HG03378 (cell line): ENCODE results near the gene KRTAP5-4.
"Not testable (repeated sequence)": the region's sequence is repeated elsewhere in the genome, so short reads cannot be mapped to it uniquely, and the experiment has no call there.

Experiments
- ATAC-seq: cut with Tn5 transposase; IDR thresholded peaks from one replicate; pipeline ENCODE4 v1.9.1; 2021; ENCODE audit warnings: mild to moderate bottlenecking, moderate library complexity; ENCODE audit not compliant: unreplicated experiment

Gene KRTAP5-4, protein sequence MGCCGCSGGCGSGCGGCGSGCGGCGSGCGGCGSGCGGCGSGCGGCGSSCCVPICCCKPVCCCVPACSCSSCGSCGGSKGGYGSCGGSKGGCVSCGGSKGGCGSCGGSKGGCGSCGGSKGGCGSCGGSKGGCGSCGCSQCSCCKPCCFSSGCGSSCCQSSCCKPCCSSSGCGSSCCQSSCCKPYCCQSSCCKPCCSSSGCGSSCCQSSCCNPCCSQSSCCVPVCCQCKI

DNA sequence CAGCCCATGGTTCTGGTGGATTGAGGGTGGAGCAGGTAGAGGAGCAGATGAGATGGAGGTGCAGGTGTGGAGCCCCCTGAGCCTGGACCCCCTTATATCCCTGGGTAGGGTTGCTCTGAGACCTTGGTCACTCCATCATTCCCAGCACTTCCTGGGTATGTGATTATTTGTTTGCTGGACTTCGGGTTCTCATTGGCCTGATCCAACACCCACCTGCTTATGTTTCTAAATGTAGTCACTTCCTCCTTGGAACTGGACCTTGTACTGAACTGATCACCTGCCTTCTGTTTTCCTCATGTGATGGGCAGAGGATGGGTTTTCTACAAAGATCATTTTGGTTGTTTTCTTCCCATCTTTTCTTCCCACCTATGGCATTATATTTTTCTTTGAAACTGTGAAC lies at the start of gene KRTAP5-4:
Gene KRTAP5-4 (minus strand): TSS at position 53 of the 400 bp plus-strand sequence. CDS start 45 bp downstream, at position 8.
- no peak for ATAC-seq

DNA sequence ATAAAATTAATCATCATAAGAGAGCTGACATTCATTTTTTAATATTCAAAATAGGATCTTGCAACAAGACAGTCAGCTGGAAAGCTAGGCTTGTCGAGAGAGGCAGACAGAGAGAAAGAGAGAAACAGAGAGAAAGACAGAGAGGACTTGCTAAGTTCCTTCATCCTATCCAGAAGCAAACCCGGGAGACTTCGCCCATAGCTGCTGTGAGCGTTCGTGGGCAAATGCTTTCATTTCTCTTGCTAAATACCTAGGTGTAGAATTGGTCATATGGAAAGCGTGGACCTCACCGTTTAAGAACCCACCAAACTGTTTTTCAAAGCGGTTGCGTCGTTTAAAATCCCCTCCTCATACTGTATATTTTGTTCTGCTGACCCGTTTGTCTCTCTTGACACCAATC lies 49.7 kb upstream of the KRTAP5-4 start:
- ATAC-seq = no peak

DNA sequence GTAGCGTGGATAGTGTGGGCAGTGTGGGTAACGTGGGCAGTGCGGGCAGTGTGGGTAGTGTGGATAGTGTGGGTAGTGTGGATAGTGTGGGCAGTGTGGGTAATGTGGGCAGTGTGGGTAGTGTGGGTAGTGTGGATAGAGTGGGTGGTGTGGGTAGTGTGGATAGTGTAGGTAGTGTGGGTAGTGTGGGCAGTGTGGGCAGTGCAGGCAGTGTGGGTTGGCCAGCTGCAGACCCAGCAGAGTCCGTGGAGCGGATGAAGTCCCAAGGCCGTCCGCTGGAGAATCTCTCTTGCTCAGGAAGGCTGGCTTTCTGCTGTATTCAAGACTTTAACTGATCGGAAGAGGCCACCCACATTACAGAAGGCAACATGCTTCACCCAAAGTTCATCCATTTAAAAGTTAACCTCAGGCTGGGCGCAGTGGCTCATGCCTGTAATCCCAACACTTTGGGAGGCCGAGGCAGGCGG lies 49.0 kb upstream of the KRTAP5-4 start:
- no peak for ATAC-seq

DNA sequence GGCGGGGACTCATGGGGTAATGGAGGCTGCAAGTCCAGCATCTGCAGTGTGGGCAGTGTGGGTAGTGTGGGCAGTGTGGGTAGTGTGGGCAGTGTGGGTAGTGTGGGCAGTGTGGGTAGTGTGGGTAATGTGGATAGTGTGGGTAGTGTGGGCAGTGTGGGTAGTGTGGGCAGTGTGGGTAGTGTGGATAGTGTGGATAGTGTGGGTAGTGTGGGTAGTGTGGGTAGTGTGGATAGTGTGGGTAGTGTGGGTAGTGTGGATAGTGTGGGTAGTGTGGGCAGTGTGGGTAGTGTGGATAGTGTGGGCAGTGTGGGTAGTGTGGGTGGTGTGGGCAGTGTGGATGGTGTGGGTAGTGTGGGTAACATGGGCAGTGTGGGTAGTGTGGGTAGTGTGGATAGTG lies 48.5 kb upstream of the KRTAP5-4 start:
- not testable (repeated sequence) for ATAC-seq

DNA sequence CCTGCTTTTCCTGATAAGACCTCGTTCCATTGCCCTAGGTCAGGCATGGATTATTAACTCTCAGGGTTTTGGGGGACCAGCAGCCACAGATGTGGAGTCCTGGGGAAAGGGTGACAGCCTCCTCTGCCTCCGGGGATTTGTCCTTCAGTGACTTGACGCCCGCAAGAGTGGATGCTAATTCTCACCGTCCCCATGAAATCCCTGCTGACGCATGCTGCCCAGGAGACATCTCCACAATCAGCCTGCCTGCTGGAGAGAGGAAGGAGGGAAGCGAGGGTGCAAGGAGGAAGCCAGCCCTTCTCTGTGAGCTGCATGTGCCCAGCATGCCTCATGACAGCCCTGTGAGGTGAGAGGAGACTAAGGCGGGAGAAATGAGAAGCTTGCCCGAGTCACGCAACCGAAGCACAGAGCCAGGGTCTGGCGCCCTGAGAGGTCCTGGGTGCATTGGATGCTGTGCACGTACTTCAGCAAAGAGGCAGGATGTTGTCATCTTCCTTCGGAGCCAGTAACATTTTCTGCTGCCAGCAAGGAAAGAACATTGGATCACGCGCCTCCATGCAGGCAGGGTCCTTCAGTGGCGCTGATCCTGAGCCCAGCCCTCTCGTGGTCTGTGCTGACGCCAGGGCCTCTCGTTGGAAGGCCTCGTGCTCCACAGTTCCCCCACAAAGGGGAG lies 47.7 kb upstream of the KRTAP5-4 start:
- no peak for ATAC-seq

DNA sequence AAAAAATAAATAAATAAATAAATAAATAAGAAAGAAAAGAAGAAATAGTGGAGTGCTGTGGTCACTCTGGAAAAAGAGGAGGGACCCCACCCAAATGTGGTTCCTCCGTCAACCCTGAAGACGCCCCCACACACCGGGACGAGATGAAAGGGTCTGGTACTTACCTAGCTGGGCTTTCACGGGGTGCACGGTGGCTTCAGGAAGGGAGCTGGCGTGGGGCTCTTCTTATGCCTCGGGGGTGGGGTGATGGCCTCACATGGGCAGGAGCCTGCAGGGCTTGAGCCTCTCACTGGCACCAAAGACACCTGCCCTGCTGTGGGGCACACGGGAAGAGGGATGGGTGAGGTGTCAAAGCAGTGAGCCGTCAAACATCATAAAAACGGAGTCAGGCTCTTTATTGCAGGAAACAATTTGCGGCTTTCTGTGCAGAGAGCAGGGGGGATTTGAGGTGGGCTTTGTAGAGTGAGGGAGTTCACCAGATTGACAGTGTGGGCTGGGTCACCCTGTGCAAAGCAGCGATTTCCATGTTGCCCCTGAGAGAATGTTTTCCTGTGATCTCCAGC lies 47.1 kb upstream of the KRTAP5-4 start:
- ATAC-seq = no peak

DNA sequence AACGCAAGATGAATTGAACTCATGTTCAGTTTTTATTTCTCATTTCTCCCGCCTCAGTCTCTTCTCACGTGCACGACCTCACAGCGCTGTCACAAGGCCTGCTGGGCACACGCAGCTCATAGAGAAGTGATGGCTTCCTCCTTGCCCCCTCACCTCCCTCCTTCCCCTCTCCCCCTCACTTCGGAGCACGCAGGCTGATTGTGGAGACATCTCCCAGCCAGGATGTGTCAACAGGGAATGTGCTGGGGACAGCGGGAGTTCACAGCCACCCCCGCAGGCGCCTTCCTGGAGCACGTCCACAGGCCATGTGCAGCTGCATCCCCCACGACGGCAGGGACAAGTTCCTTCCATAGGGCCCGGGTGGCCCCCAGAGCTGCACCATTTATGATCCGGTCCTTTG lies 46.0 kb upstream of the KRTAP5-4 start:
- ATAC-seq = no peak

DNA sequence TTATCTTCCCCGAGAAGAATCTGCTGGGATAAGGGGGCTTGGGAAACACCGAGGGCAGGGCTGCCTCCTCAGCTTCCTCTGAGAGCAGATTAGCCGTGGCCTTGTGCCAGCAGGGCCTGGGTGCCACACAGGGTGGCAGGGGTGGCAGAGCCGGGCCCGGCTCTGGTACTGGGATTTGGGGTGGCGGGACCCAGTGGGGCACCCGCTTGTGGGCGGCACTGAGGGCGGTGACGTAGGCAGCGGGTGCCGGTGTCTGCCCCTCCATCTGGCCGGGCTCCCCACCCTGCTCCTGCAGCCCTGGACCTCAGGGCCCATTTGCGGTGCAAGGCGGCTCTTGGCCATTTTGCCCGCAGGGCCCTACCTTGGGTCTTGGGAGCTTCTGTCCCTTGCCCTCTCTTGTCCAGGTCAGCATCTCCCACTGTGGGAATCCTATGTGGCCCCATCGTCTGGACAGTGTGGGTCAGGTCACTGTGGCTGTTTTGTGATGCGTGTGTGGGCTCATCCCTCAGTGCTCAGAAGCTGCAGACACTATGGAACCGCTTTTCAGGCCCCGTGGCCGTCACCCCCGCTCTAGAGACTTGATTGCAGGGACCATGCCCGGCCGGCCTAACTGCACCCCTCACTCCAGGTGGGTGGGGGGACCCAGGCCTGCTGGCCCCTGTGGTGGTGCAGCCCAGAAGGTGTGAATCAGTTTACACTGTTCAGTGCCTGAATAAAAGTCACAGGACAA lies 45.3 kb upstream of the KRTAP5-4 start:
- no peak for ATAC-seq

DNA sequence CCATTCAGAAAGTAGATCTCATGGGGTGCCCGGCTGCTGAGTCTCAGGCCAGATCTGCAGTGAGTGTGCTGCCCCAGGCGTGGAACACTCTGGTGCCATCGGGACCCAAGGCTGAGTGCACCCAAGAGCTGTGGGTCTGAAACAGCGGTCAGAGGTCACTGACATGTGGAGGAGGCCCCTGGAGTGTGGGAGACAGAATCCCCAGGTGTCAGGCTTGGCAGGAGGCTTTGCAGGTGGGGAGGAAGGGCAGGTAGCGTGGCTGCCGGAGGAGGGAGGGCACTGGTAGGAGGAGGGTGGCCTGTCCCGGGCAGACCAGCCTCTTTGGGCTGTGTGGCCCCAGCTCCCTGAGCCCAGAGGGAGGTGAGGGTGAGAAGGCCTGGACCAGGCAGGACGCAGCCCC lies 43.4 kb upstream of the KRTAP5-4 start:
- ATAC-seq = no peak

DNA sequence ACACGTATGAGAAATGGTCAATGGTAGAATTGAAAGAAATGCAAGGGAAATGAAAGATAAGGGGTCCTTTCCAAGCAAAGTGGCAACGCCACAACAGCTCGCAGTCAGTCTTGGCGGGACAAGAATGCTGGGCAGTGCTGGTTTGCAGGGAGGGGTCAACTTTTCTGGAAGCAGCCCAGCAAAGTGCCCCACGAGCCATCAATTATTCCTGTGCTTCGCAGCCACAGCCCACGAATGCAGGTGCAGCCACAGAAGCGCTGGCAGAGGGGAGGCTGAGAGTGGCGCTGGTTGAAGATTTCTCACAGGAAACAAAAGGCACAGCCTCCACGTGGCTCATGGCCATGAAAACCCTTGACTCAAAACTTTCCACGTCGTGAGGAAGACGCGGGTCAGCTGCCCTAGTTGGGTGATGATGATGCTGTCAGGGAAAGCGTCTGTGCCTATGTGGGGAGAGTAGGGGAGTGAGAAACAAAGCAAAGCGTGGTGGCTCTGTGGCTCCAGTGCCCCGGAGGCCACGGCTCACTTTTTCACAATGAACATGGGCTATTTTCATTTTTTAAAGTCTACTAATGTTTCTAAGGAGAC lies 40.9 kb upstream of the KRTAP5-4 start:
- ATAC-seq = not testable (repeated sequence)

DNA sequence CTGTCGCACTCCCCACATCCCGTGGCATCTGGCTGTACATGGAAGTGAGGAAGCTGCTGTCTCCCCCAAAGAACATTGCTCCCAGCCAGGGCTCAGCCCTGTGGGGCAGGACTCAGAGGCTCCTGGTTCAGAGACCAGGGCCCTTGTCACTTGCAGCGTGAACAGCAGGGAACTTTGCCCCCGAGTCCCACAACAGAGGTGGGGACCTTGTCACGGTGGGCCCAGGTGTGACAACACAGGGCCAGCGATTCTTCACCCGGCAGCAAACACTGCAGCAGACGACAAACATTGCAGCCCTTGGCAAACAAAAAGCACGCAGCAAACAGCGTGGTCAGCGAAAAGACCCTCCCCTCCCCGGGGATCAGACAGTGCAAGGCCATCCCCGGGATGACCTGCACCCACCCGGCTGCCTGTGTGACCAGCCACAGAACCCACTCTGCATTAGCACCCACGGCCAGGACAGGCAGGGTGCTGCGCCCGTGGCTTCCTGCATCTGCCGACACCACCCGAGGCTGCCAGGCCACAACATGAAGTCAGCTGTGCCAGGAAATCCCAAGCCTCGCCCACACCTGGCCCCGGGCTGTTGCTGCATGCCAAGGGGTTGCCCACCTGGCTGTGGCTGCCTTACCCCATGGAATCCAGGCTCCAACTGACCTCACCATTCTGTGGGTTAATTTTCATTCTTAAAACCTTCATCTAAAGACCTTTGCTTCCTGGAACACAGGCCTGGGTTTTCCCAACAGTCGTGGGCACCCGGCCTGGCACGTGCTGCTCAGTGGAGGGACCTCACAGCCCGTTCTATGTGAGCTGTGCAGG lies 39.7 kb upstream of the KRTAP5-4 start:
- ATAC-seq = not testable (repeated sequence)

DNA sequence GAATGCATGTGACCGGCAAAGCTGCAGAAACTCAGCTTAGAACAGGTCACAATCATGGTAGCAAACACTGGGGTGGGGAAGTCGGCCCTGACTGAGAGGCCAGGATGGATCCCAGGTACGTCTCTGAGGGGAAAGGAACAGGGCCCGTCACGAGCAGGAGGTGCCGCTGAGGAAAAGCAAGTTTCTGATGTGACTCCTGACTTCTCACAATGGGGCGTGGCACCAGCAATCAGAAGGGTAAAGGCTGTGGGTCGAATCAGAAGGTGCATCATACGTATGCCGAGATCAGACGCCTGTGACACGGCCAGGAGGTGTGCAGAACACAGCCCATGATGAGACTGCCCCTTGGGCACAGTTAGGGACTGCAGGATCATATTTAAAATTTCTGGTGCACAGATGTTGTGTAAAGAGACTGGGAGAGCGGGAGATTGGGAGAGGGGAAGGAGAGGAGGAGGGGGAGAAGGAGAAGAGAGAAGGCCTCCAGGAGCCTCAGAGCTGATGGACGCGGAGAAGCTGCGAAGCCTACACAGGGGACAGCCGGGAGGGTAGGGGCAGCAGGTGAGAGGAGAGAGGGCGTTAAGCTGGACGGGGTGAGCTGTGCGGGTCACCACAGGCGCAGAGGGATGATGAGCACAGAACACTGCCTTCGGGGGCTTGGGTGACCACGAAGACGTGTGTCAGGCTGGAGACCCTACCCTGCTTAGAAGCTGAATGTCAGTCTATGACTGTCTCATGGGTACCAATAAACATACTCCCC lies 38.4 kb upstream of the KRTAP5-4 start:
- ATAC-seq = no peak

DNA sequence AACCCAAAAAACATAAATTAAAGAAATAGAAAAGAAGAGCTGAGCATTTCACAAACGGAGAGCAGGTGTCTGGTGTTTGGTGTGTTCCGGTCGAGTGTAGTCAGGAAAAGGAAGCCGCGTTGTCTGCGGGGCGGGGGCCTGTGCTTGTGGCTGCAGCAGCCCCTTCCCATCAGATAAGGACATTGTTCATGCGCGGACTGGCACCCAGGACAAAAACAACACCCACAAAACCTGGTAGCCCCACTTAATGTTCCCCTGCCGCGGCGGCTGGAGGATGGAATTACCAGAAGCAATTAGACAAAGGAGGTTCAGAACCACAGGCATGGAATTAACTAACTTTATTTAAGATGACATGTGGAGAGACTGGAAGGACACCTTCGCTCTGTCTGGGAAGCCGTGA lies 37.6 kb upstream of the KRTAP5-4 start:
- no peak for ATAC-seq

DNA sequence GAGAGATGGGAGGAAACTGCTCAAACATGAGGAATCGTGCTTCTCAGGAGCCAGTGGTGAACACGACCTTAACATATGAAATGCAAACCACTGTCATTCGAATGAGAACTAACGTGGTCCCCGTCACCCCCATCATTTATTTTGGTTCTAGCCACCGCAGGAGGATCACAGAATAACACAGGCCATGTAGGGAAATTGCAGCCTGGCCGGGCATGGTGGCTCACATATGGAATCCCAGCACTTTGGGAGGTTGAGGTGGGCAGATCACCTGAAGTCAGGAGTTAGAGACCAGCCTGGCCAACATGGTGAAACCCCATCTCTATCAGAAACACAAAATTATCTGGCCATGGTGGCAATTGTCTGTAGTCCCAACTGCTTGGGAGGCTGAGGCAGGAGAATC lies 34.7 kb upstream of the KRTAP5-4 start:
- no peak for ATAC-seq

DNA sequence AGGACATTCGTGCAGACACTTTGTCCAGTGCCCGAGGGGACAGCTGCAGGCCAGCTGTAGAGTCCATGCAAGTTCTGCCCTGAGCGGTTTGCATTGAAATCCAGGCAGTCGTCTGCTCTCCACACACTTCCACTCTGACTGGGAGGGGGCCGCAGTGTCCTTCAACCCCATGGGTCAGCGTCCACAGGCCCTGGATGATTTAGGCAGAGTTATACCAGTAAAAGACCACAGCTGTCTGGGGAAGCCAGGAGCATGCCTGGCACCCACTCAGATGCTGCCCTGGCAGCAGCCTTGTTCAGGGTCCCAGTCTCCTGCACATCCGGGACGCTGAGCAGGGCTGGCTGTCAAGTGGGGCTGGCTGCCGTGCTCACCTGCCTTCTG lies 34.1 kb upstream of the KRTAP5-4 start:
- no peak for ATAC-seq

DNA sequence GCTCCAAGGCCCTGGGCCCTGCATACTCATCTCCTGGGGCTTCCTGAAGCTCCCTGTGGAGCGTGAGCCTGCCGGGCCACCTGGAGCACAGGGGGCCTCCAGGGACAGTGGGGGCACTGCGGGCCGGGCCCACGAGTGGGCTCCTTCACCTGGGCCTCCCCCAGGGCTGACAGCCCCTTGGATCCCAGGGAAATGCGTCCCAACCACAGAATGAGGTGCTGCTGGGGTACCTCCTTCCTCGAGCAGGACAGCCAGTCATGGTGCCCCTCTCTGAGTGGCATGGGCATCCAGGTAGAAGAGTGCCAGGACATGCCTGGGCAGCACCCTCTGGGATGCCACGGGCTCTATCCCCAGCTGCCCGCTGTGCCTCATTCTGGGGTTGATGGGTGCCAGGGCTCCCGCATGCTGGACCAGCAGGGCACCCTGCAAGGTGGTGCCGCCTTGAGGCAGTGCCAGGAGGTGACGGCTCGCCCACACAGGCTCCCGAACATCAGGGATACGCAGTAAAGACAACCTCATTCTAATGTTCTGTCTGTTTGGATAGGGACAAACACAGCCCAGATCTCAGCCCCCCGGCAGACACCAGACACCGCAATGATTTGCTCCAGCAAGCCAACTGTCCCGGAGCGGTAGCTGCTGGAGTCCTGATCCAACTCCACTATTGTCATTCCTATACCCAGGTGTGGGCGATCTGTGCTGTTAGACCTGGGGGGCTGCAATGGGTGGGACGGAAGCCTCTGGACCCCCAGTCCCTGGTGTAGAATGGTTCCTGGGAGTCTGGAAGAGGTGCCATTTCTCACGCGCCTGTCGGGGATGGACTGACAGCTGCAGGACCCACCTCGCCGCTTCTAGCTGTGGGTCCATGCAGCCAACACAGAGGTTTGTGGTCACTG lies 33.5 kb upstream of the KRTAP5-4 start:
- no peak for ATAC-seq

DNA sequence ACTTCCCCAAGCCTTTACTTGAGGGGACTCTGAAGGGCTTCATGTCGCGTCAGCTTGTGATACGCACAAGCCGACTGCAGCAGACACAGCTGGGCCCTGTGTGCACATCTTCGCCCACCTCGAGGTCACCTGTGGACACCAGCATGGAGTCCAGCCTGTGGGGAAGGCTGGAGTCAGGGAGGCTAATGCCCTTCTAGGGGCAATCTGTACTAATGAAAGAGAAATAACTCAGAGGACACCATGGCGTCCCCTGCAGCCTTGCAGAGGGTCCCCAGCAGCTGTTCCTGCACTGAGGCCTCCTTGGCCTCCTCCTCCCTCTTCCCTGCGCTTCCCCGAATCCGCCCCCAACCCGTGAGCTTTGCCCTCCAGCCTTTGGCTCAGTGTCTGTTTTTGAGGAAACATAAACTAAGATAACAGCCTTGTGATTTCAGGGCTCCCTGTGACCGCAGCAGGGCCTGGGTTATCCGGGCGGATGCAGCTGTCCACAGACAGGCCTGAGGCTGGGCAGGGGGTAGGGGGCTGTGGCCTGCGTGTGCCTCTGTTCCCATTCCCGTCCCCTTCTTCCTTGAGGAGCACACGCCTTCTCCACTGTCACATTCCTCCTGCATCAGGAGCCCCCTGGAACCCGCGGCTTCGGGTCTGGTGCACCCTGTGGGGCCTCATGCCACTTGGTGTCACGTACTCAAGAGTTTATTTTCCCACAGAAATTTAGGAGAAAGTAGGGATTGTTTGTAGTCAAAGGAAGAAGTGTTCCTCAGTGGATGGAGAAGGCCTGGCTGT lies 32.6 kb upstream of the KRTAP5-4 start:
- no peak for ATAC-seq
